CD4-positive, CD25-positive, alpha-beta regulatory T cell (primary cell): ENCODE data around the gene NFASC. TPM values are rescaled to one million over a fixed set of nuclear protein-coding genes. Genes with fewer than 3 reads are reported as not detected.

ENCODE experiments used
- polyA plus RNA-seq, 4 donors: library from polyadenylated mRNA; unstranded; fragments of 300-500 nt; fragmentation: Illumina TruSeq; gene quantifications; one replicate each; pipeline ENCODE4 v1.2.3, GENCODE V29; 2021
- total RNA-seq: library from RNA; stranded (reverse); gene quantifications from one replicate; pipeline ENCODE4 v1.2.3, GENCODE V29; 2022

Gene NFASC
- total and polyA plus RNA-seq, 5 donors from 2014 or later, result not detected

Other genes with a start within 250 kb of the NFASC start
- gene LRRN2, start 185.1 kb upstream of the NFASC start, total RNA-seq, result not detected
- under 1 TPM in 2 of 4 donors, not detected in 2; 0.02 to 0.03 TPM for gene LRRN2, start 185.1 kb upstream of the NFASC start, polyA plus RNA-seq
- not detected for gene CNTN2, start 172.3 kb downstream of the NFASC start, total RNA-seq
- gene CNTN2, start 172.3 kb downstream of the NFASC start, polyA plus RNA-seq, result not detected
- 3.4 TPM for gene TMEM81, start 213.6 kb downstream of the NFASC start, total RNA-seq
- 1 to 10 TPM in 1 of 4 donors, under 1 TPM in 3; 0.54 to 1.1 (median 0.57) TPM for gene TMEM81, start 213.6 kb downstream of the NFASC start, polyA plus RNA-seq